ENCODE data around the gene KAT6B.
A peak's percentile ranks its signal among the peaks of the same experiment; 100 is the strongest.
"Not testable (repeated sequence)": the region's sequence is repeated elsewhere in the genome, so short reads cannot be mapped to it uniquely, and the experiment has no call there.

The KAT6B gene

GRCh38 chr10:75037171-75038153 is 211.1 kb downstream of the KAT6B start:
- DNase-seq (ENCODE audit: low spot score): peak; percentile 32

GRCh38 chr10:75038335-75038734 is 211.9 kb downstream of the KAT6B start:
- DNase-seq (ENCODE audit: low spot score): peak; percentile 24

DNA sequence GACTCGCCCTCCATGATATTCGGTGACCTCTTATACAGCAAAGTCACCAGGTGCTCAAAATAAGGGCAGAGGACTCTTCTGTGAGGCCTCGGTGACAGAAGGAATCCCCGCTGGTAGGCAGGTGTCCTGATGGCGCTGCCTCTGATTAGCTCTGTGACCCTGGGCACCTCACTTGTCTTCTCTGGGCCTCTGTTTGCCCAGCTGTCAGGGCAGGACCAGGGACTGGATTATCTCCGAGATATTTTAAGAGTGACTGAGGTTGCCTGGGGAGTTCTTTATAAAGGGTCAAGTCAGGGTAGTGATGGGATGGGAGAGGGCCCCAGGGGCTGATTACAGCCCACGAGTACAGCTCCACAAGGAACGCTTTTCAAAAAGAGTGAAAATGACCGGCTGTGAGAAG is 214.2 kb downstream of the KAT6B start:
- peak; percentile 31 for DNase-seq (ENCODE audit: low spot score)

GRCh38 chr10:75042292-75042974 is 216.0 kb downstream of the KAT6B start:
- peak; percentile 38 for DNase-seq (ENCODE audit: low spot score)

DNA sequence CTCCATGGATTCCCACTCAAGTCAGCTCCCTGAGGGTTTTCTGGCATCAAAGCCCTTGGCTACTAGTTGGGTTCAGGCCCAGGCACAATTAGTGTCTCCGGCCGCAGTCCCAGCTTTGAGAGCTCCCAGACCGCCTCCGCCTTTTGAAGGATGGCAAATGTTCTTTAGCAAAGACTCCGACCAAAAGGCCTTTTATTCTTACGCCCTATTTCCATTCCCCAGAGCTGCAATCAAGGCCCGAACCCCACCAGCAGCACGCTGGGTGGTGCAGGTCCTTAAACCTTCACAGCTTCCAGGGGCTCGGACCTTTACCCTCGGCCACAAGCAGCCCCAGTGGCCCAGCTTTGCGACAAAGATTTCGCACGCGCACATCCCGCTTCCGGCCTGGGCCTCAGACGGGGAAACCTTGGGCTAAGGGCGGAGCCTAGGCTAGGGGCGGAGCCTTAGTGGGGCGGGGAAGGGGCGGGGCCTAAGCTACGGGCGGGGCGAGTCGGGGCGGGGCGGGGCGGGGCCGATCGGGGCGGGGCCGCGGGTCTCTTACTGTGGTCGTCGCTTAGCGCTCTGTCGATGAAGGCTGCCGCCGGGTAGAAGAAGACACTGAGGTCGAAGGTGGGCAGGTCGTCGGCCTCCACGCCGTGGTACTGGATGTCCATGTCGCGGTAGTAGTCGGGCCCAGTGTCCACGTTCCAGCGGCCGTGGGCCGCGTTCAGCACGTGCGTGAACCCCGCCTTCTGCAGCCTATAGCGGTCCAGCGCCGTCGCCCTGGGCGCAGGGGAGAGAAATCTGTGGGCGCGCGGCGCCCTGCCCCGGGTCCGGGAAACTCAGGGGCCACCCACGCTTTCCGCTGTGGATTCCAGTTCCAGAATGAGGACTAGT is 217.1 kb downstream of the KAT6B start:
- peak; percentile 74 for DNase-seq (ENCODE audit: low spot score)

GRCh38 chr10:75048669-75049098 is 222.3 kb downstream of the KAT6B start:
- DNase-seq (ENCODE audit: low spot score): peak; percentile 23

DNA sequence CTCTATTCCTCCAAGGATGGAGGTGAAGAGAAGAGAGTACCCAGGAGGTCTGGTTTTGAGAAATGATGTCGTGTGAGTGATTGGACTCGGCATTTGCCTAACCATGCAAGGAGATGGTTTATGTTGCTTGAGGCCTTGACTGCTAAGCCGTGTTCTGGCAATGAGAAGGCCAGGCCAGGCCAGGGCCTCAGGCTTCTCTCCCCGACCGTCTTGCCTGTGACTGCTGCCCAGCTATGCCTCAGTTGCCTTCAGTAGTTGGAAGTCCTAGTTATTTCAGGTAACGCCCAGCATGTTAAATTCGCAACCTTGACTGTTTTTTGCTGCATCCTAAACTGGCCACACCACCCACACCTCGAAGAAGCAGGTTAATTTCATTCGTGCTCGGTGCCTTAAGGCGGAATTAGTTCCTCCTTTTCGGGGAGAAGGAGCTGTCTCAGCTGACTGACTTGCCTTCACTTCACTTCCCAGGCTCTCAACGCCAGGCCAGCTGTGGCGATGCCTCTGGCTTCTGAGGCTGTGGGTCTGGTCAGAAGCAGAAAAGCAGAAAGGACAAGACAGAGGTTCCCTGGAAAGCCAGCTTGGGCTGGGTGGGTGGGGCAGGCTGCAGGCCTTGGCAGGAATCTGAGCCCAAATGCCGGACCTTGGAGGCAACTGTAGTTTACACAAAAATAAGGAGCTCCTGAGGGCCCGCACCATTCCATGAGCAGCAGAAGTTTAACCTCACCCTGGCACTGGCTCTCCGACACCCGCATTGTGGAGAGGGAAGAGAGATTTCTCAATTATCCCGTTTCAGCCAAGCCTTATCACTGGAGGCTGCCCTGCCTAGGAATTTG is 223.1 kb downstream of the KAT6B start:
- peak; percentile 45 for DNase-seq (ENCODE audit: low spot score)

DNA sequence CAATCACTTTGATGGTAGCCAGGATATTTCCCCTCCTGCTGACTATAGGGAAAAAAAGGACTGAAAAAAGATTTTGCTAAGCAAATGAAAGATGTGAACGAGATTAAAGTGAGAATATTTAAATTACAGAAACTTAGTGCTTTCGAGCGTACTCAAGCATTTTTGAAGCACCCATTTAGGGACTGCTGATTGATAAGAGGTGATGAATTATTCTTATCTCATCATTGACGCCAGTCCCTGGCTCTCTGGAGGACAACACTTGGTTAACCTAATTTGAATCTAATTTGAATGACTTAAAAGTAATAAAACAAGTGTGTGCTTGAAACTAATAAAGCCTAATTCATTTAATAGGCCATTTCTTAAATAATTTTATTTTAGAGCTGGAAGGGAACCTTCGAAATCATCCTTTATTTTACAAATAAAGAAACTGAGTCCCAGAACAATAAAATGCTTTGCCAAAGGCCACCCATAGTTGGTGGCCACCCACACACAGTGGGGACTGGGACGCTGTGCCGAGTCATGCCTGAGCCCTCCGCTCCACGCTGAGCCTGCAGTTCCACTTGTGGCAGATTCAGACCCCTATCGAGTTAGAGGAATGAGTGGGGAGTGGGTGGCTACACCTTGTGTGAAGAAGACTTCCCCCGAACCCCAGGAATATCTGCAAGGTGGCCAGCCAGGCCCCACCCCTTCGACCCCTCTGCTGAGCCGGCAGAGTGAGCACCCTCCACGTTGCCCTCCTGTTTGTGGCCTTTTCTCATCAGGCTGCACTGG is 223.9 kb downstream of the KAT6B start:
- DNase-seq (ENCODE audit: low spot score): peak; percentile 41

DNA sequence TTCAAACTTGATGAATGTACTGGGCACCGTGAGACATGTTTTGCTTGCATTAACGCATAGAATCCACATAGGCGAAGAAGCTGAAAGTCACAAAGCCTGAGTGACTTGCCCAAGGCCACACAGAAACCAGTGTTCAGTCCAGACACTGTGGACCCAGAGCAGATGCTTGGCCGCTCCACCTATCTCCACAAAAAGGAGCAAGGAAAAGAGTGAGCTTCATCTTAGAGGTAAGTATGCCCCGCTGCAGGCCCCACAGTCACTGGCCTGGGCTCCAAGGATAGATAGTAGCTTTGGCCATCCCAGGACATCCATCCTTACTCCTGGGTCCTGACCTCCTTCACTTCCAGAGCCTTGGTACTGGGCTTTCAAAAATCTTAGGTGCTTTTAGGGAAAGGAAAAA is 224.9 kb downstream of the KAT6B start:
- DNase-seq (ENCODE audit: low spot score): peak; percentile 24

- DNase-seq (ENCODE audit: low spot score): not testable (repeated sequence)
Measured at GRCh38 chr10:75055896-75056406, 229.6 kb downstream of the KAT6B start.

GRCh38 chr10:75057680-75058079 is 231.3 kb downstream of the KAT6B start:
- DNase-seq (ENCODE audit: low spot score): no peak

DNA sequence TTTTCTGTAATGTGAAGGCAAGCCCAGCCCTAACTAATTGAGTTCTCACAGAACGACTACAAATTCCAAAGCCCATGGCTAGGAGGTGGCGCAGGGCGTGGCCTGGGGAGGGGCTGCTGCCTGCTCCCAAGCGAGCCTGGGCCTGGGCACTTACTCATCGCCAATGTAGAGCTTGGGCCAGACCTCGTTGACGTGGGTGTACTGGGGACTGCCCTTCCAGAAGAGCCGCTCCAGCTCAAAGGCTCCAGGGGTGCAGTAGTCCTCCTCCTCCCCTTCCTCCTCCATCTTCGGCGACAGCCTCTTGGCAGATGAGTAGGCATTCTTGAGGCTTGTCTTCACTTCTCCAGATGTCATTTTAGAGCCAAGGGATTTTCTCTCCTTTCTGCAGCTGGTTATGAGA is 231.8 kb downstream of the KAT6B start:
- DNase-seq (ENCODE audit: low spot score): no peak

DNA sequence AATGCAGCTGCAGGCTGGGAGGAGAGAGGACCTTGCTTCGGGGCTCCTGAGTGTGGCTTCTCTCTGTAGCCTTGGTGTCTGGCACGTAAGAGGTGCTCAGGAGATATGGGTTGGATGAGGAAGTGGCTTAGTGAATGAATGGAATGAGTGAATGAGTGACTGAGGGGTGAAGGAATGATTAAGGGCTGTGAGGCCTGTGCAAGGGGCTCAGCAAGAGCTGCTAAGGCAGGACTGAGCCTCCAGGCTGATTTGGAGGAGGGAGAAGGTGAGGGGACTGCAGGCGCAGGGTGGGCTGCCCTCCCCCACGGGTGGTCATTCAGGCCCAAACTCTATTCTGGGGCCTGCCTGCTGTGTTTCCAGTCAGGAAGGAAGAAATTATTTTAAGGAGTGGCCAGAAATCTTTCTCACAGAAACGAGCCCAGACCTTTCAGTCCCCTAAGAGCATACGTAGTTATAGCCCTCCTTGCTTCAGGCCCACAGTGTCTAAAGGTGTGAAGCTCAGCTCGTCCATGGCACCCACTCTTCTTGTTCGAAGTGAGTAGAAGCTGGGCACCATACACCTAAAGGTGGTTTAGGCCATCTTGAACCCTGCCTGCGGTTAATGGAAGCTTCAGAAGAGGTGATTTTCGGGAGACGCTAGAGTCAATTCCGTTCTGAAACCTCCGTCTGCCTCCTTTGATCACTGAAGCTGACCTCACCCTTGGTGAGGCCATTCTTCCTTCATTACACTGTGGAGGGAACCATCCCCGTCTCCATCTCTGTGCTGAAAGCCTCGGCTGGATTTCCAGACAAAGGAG is 235.5 kb downstream of the KAT6B start:
- DNase-seq (ENCODE audit: low spot score): no peak

GRCh38 chr10:75062506-75063299 is 236.3 kb downstream of the KAT6B start:
- DNase-seq (ENCODE audit: low spot score): no peak

GRCh38 chr10:75063461-75064230 is 237.2 kb downstream of the KAT6B start:
- no peak for DNase-seq (ENCODE audit: low spot score)

- no peak for DNase-seq (ENCODE audit: low spot score)
Measured at GRCh38 chr10:75065076-75065475, 238.7 kb downstream of the KAT6B start.

DNA sequence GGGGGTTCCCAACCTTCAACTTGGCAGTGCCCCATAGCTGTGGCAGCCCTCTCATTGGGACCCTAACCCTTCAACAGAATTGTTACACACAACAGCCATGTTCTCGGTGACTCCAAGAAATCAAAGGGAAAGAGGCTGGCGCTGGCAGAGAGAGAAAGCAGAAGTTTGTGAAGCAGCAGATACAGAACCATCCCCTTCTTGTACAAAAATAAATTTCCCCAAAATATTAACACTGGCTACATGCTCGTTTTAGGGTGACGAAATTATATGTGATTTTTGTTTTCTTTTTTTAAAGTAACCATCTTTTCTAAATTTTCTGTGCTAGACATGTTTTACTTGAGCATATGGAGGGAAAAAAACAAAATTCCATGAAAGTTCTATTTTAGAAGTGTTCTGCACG is 239.9 kb downstream of the KAT6B start:
- no peak for DNase-seq (ENCODE audit: low spot score)

DNA sequence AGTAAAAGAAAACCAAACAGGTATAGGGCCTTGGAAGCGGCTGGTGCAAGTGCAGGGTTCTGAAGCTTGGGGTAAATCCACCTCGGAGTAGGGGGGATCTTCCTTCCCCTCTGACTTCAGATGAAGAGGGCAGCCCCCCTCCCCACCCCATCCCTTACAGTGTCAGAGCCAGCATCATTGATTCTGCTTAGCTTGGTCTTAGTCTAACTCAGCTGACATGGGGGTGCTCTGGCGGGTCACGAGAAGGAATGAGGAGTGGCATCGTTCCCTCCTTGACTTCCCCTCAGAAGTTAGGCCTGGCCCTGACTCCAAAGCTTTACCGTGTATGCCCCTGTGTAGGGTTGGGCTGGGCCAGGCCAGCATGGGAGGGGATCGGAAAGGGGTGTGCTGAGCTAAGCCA is 240.9 kb downstream of the KAT6B start:
- DNase-seq (ENCODE audit: low spot score): no peak

All from ecto neural progenitor cell (in vitro differentiated cells).